ENCODE data around the gene ADGRF4.
A peak's percentile ranks its signal among the peaks of the same experiment; 100 is the strongest.

Gene ADGRF4

GRCh38 chr6:47698342-47698787, at the start of gene ADGRF4:
ADGRF4 (plus strand) TSS chr6:47698580; CDS start chr6:47707246, 8,666 bp downstream.
- no peak within 1 kb of the TSS for H3K4me3 ChIP-seq (ENCODE audit: low read depth, low read length)
- no peak for TF ChIP-seq CTCF (IDR thresholded peaks at IDR 0.05; ENCODE audit: control insufficient read depth, extremely low read depth, insufficient read depth)
- DNase-seq (ENCODE audit: low read depth) = peak; percentile 41

GRCh38 chr6:47650553-47651432, 47.6 kb upstream of the ADGRF4 start:
- H3K4me3 ChIP-seq (ENCODE audit: low read depth, low read length) = no peak overlapping the region
- TF ChIP-seq CTCF (IDR thresholded peaks at IDR 0.05; ENCODE audit: control insufficient read depth, extremely low read depth, insufficient read depth) = no peak
- no peak for DNase-seq (ENCODE audit: low read depth)

- TF ChIP-seq CTCF (IDR thresholded peaks at IDR 0.05; ENCODE audit: control insufficient read depth, extremely low read depth, insufficient read depth) = no peak
- H3K4me3 ChIP-seq (ENCODE audit: low read depth, low read length) = no peak overlapping the region
- DNase-seq (ENCODE audit: low read depth) = no peak
Observed at GRCh38 chr6:47651505-47651944, 46.9 kb upstream of the ADGRF4 start.

GRCh38 chr6:47653706-47654105, 44.7 kb upstream of the ADGRF4 start:
- DNase-seq (ENCODE audit: low read depth) = no peak

GRCh38 chr6:47654255-47654654, 44.1 kb upstream of the ADGRF4 start:
- H3K4me3 ChIP-seq (ENCODE audit: low read depth, low read length) = no peak overlapping the region
- no peak for DNase-seq (ENCODE audit: low read depth)
- no peak for TF ChIP-seq CTCF (IDR thresholded peaks at IDR 0.05; ENCODE audit: control insufficient read depth, extremely low read depth, insufficient read depth)

More at GRCh38 chr6:47653706-47654105, 44.7 kb upstream of the ADGRF4 start:
- no peak overlapping the region for H3K4me3 ChIP-seq (ENCODE audit: low read depth, low read length)
- no peak for TF ChIP-seq CTCF (IDR thresholded peaks at IDR 0.05; ENCODE audit: control insufficient read depth, extremely low read depth, insufficient read depth)

- no peak for DNase-seq (ENCODE audit: low read depth)
- TF ChIP-seq CTCF (IDR thresholded peaks at IDR 0.05; ENCODE audit: control insufficient read depth, extremely low read depth, insufficient read depth) = no peak
- no peak overlapping the region for H3K4me3 ChIP-seq (ENCODE audit: low read depth, low read length)
Observed at GRCh38 chr6:47655719-47656595, 42.4 kb upstream of the ADGRF4 start.
